ENCODE measurements around the gene DNAJC5. TPM values are rescaled to one million over a fixed set of nuclear protein-coding genes. Genes with fewer than 3 reads are reported as not detected.

The DNAJC5 gene
- total and polyA plus RNA-seq, 9 of the 15 experiments (the other 6 are each of a cell fraction or from before 2014, with no cell fraction given): 0.95 to 42.8 (median 23.4) TPM

DNA sequence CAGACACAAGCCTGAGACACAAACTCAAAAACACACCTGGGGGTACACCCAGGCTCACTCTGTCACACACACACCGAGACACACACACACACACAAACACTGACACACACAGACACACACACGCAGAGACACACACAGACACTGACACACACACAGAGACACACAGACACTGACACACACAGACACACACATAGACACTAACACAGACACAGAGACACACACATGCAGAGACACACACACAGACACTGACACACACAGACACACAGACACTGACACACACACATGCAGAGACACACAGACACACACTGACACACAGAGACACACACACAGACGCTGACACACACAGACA lies 48.1 kb upstream of the DNAJC5 start (continued):
- TF ChIP-seq, protein P1, sequence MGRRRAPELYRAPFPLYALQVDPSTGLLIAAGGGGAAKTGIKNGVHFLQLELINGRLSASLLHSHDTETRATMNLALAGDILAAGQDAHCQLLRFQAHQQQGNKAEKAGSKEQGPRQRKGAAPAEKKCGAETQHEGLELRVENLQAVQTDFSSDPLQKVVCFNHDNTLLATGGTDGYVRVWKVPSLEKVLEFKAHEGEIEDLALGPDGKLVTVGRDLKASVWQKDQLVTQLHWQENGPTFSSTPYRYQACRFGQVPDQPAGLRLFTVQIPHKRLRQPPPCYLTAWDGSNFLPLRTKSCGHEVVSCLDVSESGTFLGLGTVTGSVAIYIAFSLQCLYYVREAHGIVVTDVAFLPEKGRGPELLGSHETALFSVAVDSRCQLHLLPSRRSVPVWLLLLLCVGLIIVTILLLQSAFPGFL (CRISPR knock-in tag; IDR thresholded peaks at IDR 0.05): no peak
- TF ChIP-seq BRD9 (IDR thresholded peaks at IDR 0.05; ENCODE audit: low read depth, partially characterized antibody) (peak; percentile 46), DDX20 (tag; IDR thresholded peaks at IDR 0.05; ENCODE audit: low read depth) (no peak), BCOR (IDR thresholded peaks at IDR 0.05) (peak; percentile 78), RBM39 (optimal IDR thresholded peaks at IDR 0.05; ENCODE audit: low read depth, low read length) (no peak), ZNF75A (CRISPR knock-in tag; IDR thresholded peaks at IDR 0.05) (no peak), TOE1 (IDR thresholded peaks at IDR 0.05; ENCODE audit: borderline replicate concordance) (peak; percentile 41; the same call in 1 of the 2 replicates), TOE1 (CRISPR knock-in tag; IDR thresholded peaks at IDR 0.05; ENCODE audit: borderline replicate concordance, low read depth) (no peak), HIVEP1 (CRISPR knock-in tag; IDR thresholded peaks at IDR 0.05) (no peak), FOSL1 (tag; conservative IDR thresholded peaks at IDR 0.05) (no peak), ZNF143 (CRISPR knock-in tag; IDR thresholded peaks at IDR 0.05) (no peak), SMARCE1 (IDR thresholded peaks at IDR 0.05) (peak; percentile 38; the same call in 1 of the 2 replicates)
- TF ChIP-seq, protein P2, sequence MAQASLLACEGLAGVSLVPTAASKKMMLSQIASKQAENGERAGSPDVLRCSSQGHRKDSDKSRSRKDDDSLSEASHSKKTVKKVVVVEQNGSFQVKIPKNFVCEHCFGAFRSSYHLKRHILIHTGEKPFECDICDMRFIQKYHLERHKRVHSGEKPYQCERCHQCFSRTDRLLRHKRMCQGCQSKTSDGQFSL (CRISPR knock-in tag; IDR thresholded peaks at IDR 0.05): peak; percentile 10; the same call in 1 of the 2 replicates
- TF ChIP-seq, protein P2 (tag; IDR thresholded peaks at IDR 0.05): no peak
- TF ChIP-seq, protein P3, sequence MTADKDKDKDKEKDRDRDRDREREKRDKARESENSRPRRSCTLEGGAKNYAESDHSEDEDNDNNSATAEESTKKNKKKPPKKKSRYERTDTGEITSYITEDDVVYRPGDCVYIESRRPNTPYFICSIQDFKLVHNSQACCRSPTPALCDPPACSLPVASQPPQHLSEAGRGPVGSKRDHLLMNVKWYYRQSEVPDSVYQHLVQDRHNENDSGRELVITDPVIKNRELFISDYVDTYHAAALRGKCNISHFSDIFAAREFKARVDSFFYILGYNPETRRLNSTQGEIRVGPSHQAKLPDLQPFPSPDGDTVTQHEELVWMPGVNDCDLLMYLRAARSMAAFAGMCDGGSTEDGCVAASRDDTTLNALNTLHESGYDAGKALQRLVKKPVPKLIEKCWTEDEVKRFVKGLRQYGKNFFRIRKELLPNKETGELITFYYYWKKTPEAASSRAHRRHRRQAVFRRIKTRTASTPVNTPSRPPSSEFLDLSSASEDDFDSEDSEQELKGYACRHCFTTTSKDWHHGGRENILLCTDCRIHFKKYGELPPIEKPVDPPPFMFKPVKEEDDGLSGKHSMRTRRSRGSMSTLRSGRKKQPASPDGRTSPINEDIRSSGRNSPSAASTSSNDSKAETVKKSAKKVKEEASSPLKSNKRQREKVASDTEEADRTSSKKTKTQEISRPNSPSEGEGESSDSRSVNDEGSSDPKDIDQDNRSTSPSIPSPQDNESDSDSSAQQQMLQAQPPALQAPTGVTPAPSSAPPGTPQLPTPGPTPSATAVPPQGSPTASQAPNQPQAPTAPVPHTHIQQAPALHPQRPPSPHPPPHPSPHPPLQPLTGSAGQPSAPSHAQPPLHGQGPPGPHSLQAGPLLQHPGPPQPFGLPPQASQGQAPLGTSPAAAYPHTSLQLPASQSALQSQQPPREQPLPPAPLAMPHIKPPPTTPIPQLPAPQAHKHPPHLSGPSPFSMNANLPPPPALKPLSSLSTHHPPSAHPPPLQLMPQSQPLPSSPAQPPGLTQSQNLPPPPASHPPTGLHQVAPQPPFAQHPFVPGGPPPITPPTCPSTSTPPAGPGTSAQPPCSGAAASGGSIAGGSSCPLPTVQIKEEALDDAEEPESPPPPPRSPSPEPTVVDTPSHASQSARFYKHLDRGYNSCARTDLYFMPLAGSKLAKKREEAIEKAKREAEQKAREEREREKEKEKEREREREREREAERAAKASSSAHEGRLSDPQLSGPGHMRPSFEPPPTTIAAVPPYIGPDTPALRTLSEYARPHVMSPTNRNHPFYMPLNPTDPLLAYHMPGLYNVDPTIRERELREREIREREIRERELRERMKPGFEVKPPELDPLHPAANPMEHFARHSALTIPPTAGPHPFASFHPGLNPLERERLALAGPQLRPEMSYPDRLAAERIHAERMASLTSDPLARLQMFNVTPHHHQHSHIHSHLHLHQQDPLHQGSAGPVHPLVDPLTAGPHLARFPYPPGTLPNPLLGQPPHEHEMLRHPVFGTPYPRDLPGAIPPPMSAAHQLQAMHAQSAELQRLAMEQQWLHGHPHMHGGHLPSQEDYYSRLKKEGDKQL (CRISPR knock-in tag; IDR thresholded peaks at IDR 0.05; ENCODE audit: borderline replicate concordance): no peak
- TF ChIP-seq, protein P4, sequence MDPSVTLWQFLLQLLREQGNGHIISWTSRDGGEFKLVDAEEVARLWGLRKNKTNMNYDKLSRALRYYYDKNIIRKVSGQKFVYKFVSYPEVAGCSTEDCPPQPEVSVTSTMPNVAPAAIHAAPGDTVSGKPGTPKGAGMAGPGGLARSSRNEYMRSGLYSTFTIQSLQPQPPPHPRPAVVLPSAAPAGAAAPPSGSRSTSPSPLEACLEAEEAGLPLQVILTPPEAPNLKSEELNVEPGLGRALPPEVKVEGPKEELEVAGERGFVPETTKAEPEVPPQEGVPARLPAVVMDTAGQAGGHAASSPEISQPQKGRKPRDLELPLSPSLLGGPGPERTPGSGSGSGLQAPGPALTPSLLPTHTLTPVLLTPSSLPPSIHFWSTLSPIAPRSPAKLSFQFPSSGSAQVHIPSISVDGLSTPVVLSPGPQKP (CRISPR knock-in tag; IDR thresholded peaks at IDR 0.05): no peak
- TF ChIP-seq, protein P5, sequence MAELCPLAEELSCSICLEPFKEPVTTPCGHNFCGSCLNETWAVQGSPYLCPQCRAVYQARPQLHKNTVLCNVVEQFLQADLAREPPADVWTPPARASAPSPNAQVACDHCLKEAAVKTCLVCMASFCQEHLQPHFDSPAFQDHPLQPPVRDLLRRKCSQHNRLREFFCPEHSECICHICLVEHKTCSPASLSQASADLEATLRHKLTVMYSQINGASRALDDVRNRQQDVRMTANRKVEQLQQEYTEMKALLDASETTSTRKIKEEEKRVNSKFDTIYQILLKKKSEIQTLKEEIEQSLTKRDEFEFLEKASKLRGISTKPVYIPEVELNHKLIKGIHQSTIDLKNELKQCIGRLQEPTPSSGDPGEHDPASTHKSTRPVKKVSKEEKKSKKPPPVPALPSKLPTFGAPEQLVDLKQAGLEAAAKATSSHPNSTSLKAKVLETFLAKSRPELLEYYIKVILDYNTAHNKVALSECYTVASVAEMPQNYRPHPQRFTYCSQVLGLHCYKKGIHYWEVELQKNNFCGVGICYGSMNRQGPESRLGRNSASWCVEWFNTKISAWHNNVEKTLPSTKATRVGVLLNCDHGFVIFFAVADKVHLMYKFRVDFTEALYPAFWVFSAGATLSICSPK (IDR thresholded peaks at IDR 0.05; ENCODE audit: borderline replicate concordance): peak; percentile 94; the same call in 1 of the 2 replicates
- TF ChIP-seq, protein P6, sequence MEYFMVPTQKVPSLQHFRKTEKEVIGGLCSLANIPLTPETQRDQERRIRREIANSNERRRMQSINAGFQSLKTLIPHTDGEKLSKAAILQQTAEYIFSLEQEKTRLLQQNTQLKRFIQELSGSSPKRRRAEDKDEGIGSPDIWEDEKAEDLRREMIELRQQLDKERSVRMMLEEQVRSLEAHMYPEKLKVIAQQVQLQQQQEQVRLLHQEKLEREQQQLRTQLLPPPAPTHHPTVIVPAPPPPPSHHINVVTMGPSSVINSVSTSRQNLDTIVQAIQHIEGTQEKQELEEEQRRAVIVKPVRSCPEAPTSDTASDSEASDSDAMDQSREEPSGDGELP (CRISPR knock-in tag; IDR thresholded peaks at IDR 0.05; ENCODE audit: borderline replicate concordance): no peak
